HG03060 (cell line): ENCODE results near the gene PRKCB.
"Not testable (repeated sequence)": the region's sequence is repeated elsewhere in the genome, so short reads cannot be mapped to it uniquely, and the experiment has no call there.

Experiments
- ATAC-seq: cut with Tn5 transposase; IDR thresholded peaks from one replicate; pipeline ENCODE4 v1.9.1; 2021; ENCODE audit warnings: low read depth, moderate number of reproducible peaks; ENCODE audit not compliant: unreplicated experiment

Gene PRKCB

DNA sequence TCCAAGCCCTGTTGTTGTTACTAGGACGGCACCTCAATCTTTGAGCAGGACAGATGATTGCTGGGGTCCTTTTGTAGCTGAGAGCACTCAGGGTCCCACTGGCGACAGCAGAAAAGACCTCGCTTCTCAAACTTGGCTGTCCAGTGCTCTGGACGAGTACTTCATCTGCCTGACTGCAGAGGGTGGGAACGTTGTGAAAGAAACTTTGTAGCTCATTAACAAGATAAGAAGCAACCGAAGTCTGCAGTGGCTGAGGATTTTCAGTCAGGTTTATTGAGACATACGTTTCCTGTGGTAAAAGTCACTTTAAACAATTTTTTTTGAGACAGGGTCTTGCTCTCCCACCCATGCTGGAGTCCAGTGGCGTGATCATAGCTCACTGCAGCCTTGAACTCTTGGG, 191.7 kb downstream of the PRKCB start:
- ATAC-seq = no peak

DNA sequence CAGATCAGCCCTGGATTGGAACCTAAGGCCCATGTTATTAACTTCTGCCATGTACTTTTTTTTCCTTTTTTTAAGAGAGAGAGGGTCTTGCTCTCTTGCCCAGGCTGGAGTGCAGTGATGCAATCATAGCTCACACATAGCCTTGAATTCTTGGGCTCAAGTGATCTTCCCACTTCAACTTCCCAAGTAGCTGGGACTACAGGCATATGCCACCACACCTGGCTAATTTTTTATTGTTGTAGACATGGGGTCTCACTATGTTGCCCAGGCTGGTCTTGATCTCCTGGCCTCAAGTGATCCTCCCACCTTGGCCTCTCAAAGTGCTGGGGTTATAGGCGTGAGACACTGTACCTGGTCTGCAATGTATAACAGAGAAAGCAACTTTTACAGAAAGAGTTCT, 194.1 kb downstream of the PRKCB start:
- ATAC-seq = not testable (repeated sequence)

DNA sequence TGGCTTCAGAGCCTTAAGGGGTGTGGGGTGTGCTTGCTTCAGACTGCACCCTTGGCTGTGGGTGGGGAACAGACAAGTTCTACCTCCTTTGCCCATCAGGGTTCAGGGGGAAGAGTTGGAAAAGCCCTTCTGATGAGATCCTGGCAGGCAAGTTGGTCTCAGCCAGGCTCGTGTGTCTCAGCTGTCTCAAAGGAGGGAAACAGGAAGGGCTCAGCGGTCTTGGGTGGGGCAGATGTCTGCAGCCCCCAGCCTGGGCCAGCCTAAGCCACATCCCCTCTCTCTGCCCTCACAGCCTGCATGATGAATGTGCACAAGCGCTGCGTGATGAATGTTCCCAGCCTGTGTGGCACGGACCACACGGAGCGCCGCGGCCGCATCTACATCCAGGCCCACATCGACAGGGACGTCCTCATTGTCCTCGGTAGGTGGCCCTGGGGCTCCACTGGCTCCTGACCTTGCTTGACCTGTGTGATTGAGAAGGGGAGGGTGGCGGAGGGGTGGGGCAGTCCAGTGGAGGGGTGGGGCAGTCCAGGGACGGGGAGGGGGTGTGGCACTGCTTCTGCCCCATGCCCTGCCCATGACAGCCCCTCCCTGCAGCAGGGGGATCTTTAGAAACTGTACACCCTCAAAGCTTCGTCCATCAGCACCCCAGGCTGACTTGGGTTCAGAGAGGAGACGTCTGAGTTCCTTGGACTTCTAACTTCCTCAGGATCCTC, 199.5 kb downstream of the PRKCB start:
- ATAC-seq = no peak

DNA sequence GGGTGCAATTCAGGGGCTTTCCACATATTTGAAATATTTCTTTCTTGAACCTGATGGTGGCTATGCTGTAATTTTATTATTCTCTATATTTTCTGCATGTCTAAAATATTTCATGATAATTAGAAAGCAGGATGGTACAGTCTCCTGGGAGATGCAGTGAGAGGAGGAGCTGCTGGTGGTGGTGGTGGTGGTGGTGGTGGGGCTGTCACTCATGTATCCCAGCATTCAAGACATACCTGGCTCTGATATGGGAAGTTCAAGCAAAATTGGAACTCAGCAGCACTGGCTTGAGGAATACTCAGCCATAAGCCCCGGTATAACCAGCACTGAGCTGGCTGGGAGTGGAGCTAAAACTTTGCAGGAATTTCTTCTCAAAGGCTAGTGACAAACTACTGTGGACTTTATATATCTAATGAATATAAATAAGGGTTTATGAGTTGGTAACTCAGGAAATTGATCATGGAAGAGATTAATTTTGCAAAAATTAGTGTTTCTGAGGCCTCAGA, 200.3 kb downstream of the PRKCB start:
- ATAC-seq = no peak

DNA sequence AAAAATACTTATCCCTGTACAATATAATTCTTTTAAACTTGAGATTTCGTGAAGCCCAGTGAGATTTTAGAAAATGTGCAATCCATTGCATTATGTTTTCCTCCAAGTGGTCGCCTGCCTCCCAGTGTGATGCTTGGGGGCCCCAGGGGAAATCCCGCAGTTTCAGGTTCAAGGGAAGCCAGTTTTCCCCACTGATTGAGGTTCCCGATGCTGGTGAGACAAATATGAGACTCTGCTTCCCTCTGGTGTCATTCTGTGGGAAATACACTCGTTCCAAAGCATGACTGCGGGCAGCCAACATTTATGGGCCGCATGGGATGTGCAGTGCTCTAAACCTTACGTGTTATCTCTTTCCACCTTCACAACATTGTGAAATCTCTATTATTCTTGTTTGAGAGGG, 200.8 kb downstream of the PRKCB start:
- no peak for ATAC-seq

DNA sequence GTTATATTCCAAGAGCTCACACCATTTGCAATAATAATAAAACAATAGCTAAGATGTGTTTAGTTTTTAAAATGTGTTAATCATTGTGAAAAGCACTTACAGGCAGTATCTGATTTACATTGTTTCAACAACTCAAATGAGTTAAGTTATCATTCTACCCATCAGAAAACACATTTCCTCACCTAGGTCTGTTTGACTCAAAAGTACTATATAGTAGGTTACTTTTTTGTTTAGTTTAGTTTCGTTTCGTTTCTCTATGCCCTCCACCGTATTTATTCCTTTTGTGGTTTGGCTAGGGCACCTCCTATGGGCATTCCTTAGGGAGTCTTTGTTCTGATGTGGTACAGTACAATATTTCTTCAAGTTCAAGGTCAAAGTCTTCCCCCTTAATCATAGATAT, 201.6 kb downstream of the PRKCB start:
- ATAC-seq = no peak

DNA sequence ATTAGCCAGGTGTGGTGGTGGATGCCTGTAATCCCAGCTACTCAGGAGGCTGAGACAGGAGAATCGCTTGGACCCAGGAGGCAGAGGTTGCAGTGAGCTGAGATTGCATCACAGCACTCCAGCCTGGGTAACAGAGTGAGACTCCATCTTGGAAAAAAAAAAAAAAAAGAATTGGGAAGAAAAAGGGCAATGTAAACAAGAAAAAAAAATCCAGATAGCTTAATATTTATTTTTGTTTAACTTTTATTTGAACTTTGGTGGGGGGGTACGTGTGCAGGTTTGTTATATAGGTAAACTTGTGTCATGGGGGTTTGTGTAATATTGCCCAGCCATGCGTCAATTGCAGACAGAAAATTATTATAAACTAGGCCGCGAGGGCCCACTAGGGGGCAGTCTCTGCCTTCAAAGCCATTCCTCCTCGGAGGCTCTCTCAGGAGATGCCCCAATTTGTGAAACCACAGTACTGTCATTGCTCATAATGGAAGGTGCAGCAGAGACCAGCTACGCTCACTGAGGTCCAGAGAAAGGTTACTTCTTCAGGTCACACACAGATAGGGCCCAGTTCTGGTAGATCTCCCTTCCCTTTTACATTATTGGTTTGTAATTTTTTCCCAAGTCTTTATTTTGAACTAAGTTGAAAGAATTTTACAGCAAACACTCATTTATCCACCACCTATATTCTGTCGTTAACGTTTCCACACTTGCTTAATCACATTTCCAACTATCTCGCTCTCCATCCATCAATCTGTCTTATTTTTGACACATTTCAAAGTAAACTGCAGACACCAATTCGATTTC, 206.2 kb downstream of the PRKCB start:
- ATAC-seq = no peak

DNA sequence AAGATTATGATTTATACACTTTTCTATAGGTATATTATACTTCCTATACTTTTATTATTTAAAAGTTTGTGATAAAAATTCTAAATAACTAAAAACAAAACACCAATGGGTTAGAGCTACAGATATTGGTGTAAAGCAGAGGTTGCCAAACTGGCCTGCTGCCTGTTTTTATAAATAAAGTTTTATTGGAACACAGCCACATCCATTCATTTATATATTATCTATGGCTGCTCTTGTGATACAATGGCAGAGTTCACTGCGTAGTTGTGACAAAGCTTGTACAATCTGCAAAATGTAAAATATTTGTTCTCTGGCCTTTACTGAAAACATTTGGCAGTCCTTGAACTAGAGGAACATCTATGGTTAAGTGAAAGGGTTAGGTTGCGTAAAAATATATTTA, 208.7 kb downstream of the PRKCB start:
- no peak for ATAC-seq

DNA sequence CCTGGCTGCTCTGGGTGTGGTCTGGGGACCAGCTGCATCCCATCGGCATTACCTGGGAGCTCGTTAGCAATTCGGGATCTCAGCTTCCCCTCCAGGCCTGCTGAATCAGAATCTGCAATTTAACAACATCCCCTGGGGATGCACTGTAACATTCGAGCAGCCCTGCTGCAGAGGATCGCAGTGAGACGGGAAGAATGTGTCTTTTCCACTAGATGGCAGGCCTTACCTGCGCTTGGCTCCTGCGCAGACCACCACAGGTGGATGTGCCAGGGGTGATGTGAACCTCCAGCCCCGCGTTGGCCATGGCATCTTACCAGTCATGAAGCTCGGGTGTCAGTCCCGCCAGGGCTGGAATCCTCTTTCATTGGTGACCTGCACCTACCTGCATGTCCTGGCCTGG, 209.9 kb downstream of the PRKCB start:
- ATAC-seq = no peak

DNA sequence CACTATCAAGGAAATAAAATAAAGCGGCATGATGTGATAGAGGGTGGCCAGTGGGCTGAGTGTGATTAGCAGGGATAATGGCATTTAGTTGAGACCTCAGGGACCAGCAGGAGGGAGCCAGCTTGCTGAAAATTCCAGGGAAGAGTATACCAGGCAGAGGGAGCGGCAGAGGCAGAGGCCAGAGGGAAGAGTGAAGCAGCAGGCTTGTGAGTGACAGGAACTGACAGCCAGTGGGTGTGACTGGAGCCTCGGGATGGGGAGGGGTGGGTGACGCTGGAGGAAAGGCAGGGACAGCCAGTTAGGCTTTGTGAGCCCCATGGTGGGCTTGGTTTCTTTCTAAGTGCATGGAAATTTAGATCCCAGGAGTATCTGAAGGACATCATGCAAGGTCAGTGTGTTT, 210.7 kb downstream of the PRKCB start:
- ATAC-seq = no peak

DNA sequence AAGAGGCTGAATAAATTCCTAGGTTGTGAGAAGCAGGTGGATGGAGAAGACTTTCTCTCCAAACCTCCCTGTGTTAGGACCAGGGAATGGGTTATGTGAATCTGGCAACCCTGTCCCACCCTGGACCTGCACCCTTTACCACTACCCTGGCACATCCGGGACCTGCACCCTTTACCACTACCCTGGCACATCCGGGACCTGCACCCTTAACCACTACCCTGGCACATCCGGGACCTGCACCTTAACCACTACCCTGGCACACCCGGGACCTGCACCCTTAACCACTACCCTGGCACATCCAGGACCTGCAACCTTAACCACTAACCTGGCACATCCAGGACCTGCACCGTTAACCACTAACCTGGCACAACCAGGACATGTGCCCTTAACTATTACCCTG, 213.3 kb downstream of the PRKCB start:
- no peak for ATAC-seq

DNA sequence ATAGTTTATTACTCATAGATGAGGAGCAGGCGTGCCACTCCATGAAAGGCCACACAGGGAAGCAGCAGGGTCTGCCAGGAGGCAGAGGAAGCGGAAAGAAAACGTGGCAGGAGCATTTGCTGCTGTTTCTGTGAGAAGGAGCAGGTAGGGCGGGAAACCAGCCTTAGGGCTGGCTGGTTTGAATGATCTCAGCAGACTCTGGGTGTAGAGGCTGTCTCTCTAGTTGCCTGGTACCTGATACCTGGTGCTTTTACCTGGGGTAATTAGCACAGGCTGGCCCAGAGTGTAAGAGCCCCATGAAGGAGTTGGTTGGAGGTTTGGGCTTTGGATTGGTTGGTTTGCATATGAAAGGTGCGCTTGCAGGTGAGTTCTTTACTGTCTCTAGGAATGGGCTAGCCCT, 215.3 kb downstream of the PRKCB start:
- ATAC-seq = no peak

DNA sequence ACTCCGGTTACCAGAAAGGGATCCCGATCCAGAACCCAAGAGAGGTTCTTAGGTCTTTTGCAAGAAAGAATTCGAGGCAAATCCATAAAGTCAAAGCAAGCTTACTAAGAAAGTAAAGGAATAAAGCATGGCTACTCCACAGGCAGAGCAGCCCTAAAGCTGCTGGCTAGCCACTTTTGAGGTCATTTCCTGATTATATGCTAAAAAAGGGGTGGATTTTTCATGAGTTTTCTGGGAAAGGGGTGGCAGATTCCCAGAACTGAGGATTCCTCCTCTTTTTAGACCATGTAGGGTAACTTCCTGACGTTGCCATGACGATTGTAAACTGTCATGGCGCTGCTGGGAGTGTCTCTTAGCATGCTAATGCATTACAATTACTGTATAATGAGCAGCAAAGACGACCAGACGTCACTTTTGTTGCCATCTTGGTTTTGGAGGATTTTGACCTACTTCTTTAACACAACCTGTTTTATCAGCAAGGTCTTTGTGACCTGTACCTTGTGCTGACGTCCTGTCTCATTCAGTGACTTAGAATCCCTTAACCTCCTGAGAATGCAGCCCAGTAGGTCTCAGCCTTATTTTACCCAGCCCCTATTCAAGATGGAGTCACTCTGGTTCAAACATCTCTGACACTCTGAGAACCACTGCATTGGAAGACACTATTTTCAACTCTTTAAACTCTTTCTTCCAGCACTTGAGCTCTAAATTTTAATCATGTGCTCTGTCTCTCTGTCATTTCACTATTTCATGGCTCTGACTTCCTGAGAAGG, 216.7 kb downstream of the PRKCB start:
- no peak for ATAC-seq

DNA sequence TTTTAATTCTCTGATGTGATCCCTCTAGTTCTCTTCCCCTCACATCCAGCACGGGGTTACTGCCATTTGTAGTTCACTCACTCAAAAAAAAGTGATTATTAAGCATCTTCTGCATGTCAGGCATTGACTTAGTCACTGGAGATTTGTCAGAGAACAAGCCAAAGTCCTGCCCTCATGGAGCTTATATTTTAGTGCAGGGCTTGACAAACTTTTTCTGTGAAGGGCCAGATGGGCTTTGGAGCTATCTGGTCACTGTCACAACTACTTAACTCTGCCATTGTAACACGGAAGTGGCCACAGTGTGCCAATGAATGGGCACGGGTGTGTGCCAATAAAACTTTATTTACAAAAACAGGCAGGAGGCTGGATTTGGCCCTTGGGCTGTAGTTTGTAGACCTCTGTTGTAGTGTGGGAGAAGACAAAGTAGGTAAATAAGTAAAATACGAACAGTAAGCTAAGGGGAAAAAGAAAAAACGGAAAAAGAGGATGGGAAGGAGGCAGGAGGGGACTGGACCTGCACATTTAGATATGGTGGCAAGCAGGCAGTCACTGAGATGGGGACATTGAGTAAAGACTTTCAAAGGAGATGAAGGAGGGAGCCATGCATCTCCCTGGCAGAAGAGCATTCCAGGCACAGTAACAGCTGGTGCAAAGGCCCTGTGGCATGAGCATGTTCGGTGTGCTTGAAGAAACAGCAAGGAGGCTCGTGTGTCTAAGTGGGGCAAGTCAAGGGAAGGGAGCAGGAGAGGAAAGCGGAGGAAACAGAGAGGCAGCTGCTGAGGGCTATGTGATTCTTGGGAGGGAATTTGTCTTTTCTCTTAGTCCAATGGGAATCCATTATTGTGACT, 217.5 kb downstream of the PRKCB start:
- no peak for ATAC-seq

DNA sequence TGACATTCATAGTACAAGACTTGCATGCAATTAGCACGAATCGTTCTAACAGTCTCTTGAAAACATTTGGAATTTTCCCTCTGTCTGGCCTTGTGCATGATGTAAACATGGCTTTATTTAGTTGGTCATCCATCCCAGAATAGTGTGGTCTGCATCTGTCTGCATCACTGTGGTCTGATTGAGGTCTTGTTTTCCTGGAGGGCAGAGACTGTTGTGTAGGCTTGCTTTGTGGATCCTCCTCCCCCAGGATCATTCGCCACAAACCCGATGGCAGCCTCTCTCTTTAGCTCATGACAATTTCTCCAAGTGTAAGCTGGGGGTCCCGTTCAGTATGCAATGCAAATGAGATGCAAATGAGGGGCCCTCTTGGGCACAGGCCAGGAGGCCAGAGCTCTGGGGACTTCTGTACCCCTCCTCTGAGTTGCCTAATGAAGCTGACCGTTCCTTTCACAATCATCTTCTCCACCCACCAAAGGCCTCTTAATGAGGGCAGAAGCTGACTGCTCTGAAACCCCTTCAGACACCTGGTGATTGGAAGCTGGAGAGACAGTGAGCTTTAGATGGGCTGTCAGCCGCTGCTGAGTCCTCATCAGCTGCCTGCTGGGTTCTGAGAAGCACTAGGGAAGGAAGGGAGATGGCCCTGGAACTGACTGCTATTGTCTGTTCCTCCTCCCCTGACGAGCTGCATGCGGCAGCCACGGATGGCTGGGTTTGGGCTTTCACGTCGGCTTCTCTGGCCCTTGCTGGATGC, 219.1 kb downstream of the PRKCB start:
- no peak for ATAC-seq

DNA sequence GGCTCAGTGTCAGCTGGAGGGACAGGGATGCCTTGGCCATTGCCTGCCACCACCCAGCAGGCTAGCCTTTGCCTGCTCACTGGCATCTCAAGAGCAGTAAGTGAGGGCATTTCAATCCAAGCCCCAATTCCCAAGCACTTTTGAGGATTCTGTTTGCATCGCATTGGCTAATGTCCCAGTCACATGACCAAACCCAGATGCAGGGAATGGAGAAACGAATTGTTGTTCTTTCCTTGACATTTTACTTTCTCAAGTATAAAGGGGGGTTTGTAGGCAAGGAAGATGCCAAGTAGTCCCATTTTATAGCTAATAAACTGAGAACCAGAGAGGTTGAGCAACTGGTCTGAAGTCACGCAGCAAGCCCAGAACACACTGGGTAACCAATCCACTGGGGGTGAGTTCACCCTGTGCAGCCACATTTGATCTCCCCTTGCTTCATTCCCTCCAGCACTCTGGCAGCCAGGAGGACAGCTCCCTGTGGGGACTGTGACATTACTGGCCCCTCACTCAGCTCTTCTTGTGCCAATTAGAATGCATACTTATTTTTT, 226.6 kb downstream of the PRKCB start:
- no peak for ATAC-seq

DNA sequence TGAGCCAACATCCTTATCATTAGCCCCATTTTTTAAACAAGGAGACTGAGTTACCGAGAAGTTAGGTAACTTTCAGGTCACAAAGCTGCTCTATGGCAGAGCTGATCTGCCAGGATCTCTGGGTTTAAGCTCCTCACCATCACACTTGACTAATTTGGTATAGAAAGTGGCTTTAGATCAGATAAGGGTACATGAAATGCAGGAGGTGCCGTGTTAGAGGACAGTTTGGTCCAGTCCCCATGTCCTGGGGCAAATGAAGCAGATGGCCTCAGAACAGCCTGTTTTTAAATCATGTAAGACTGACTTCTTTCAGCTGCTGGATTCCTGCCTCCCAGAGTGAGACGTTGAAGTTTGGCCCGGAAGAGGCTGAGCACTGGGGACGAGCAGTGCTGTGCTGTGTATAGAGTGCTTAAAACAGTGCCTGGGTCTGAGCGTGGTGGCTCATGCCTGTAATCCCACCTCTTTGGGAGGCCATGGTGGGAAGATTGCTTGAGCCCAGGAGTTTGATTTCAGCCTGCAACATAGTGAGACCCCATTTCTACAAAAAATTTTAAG, 233.3 kb downstream of the PRKCB start:
- ATAC-seq = no peak

DNA sequence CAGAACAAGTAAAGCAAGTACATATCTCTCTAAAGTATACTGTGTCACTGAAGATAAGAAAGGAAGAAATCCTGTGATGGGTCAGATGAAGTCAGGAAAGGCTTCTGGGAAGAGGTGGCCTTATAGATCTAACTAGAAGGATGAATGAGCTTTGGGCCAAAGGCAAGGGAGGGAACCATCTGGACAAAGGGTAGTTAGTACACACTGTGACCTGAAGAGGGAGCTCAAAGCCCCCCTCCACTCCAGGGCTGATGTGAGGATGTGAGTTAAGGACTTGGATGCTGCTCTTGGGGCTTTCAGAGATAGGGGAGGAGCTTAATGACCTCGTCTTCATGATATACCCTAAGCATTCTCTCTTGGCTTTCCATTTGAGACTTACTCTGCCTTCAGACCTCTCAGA, 235.1 kb downstream of the PRKCB start:
- no peak for ATAC-seq
